ENCODE measurements around the gene TBC1D24. TPM values are rescaled to one million over a fixed set of nuclear protein-coding genes. Genes with fewer than 3 reads are reported as not detected.

The TBC1D24 gene
- polyA plus RNA-seq, 1 of the 3 experiments (the other 2 are of a cell fraction), result 6.7 TPM

DNA sequence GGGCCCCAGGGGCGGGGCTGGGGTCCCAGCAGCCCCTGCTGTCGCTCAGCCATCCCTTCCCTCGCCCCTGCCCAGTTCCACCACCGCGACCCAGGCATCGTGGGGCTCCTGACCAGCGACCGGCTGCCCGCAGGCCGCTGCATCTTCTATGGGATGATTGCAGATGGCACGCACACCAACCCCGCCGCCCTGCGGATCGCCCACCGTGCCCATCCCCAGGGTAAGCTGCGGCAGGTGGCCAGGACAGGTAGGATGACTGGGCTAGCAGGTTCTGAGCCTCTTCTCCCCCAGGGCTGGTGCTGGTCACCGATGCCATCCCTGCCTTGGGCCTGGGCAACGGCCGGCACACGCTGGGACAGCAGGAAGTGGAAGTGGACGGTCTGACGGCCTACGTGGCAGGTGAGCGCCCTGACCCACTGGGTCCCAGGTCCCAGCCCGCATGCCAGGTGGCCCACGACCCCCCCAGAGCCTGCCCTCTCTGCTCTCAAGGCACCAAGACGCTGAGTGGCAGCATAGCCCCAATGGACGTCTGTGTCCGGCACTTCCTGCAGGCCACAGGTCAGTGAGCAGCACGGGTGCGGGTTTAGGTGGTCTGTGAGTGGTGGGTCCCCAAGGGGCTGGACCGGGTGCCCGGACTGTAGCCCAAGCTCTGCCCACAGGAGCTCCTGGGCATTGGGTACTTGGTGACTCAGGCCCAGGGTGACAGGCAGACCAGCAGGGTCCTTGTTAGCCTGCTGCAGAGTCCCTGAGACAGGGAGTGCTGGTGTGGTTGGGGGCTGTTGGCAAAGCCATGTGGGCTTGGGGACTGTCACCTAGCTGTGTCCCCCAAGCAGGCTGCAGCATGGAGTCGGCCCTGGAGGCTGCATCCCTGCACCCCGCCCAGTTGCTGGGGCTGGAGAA, 53.5 kb downstream of the TBC1D24 start (continued):
- TF ChIP-seq, protein P1, sequence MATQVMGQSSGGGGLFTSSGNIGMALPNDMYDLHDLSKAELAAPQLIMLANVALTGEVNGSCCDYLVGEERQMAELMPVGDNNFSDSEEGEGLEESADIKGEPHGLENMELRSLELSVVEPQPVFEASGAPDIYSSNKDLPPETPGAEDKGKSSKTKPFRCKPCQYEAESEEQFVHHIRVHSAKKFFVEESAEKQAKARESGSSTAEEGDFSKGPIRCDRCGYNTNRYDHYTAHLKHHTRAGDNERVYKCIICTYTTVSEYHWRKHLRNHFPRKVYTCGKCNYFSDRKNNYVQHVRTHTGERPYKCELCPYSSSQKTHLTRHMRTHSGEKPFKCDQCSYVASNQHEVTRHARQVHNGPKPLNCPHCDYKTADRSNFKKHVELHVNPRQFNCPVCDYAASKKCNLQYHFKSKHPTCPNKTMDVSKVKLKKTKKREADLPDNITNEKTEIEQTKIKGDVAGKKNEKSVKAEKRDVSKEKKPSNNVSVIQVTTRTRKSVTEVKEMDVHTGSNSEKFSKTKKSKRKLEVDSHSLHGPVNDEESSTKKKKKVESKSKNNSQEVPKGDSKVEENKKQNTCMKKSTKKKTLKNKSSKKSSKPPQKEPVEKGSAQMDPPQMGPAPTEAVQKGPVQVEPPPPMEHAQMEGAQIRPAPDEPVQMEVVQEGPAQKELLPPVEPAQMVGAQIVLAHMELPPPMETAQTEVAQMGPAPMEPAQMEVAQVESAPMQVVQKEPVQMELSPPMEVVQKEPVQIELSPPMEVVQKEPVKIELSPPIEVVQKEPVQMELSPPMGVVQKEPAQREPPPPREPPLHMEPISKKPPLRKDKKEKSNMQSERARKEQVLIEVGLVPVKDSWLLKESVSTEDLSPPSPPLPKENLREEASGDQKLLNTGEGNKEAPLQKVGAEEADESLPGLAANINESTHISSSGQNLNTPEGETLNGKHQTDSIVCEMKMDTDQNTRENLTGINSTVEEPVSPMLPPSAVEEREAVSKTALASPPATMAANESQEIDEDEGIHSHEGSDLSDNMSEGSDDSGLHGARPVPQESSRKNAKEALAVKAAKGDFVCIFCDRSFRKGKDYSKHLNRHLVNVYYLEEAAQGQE (IDR thresholded peaks at IDR 0.05; ENCODE audit: low read depth, low read length), result no peak
- TF ChIP-seq EZH2phosphoT487 (IDR thresholded peaks at IDR 0.05; ENCODE audit: borderline replicate concordance, low read depth) (no peak), SMC3 (IDR thresholded peaks at IDR 0.05; ENCODE audit: low read depth, low read length) (no peak), YY1 (IDR thresholded peaks at IDR 0.05; ENCODE audit: low read depth) (no peak), SIN3A (IDR thresholded peaks at IDR 0.05; ENCODE audit: borderline replicate concordance, low read depth, low read length) (no peak), NFIC (IDR thresholded peaks at IDR 0.05; ENCODE audit: borderline replicate concordance) (no peak), MEF2A (IDR thresholded peaks at IDR 0.05; ENCODE audit: borderline replicate concordance, low read depth) (no peak)
- TF ChIP-seq, protein P2, sequence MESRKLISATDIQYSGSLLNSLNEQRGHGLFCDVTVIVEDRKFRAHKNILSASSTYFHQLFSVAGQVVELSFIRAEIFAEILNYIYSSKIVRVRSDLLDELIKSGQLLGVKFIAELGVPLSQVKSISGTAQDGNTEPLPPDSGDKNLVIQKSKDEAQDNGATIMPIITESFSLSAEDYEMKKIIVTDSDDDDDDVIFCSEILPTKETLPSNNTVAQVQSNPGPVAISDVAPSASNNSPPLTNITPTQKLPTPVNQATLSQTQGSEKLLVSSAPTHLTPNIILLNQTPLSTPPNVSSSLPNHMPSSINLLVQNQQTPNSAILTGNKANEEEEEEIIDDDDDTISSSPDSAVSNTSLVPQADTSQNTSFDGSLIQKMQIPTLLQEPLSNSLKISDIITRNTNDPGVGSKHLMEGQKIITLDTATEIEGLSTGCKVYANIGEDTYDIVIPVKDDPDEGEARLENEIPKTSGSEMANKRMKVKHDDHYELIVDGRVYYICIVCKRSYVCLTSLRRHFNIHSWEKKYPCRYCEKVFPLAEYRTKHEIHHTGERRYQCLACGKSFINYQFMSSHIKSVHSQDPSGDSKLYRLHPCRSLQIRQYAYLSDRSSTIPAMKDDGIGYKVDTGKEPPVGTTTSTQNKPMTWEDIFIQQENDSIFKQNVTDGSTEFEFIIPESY (IDR thresholded peaks at IDR 0.05; ENCODE audit: borderline replicate concordance, low read depth), result no peak

DNA sequence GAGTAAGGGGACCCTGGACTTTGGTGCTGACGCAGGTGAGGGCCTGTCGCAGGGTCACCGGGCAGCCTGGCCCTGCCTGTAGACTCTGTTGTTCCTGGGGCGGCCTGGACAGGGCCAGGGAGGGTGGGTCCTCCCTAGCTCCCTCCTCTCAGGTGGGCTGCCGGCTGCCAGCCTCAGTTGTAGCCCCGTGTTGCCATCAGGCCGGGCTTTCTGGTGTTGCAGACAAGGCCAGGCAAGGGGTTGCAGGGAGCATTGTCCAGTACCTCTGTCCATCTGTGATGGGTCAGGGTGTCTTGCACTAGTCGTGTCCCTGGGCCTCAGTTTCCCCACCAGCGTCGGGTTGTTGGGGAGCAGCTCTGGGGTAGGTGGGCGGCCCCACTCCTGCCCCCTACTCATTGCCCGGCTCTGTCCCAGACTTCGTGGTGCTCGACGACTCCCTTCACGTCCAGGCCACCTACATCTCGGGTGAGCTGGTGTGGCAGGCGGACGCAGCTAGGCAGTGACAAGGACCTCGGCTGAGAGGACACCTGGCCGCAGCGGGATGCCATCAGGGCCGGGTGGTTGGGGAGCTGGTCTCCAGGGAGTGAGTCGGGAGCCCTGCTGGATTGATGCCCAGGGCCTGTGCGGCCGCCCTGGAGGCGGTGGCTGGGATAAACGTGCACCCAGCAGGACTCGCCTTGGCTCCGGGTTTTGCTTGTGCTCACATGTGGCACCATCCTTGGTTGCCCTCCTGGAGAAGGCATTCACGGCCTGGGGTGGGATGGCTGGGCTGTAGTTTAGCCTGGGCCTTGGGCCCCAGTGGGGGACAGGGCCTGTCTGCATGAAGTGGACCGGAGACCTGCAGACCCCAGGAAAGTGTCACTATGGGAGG, 54.4 kb downstream of the TBC1D24 start:
- Histone ChIP-seq H3K4me3 (ENCODE audit: low read depth in 2 of 2, low read length in 1 of 2) (no peak overlapping the region), H3K9me2 (no peaks in the 10 kb centered on the region), H4K20me1 (ENCODE audit: insufficient read depth) (no peaks in the 10 kb centered on the region), H2AFZ (ENCODE audit: low read depth) (no peak overlapping the region), H3K27me3 (ENCODE audit: insufficient read depth) (no peaks in the 10 kb centered on the region), H3K27ac (ENCODE audit: low read depth in 2 of 2, low read length in 1 of 2) (no peak overlapping the region), H3K9me3 (no peaks in the 10 kb centered on the region), H3F3A (replicated peaks; ENCODE audit: insufficient read depth) (peaks cover 8% of the 10 kb centered on the region), H3K4me2 (no peak overlapping the region), H3K4me1 (ENCODE audit: control insufficient read depth in 1 of 2, insufficient read depth in 2 of 2, low read depth in 1 of 2, low read length in 1 of 2) (peaks cover 0 to 8% of the 10 kb centered on the region in 2 experiments; a peak in 2 of 4 replicates), H3K36me3 (replicated peaks in 1 of 2; ENCODE audit: control insufficient read depth in 1 of 2, insufficient read depth in 2 of 2, low read length in 1 of 2) (peaks cover 11 to 27% of the 10 kb centered on the region in 2 experiments), H3K79me2 (ENCODE audit: insufficient read depth) (0 out of 2 replicates have a peak, but pooled peaks cover under 1% of the 10 kb centered on the region), H3K9ac (no peak overlapping the region)
- ChIA-PET CTCF (no interaction called here), POLR2A (interaction anchor here (1.5 kb wide), 1 partner anchor 9 kb away, joined by 3 read pairs; the partner anchor contains the start of gene AMDHD2)
- 87% methylated on average over 12 of the region's 32 CpGs for WGBS (ENCODE audit: low lambda C conversion rate)
- DNase-seq, result peak; percentile 55
- TF ChIP-seq FOSL2 (IDR thresholded peaks at IDR 0.05; ENCODE audit: borderline replicate concordance, low read depth) (no peak), NFIC (IDR thresholded peaks at IDR 0.05; ENCODE audit: borderline replicate concordance) (no peak), TEAD4 (IDR thresholded peaks at IDR 0.05; ENCODE audit: borderline replicate concordance, insufficient read depth) (no peak), ELF1 (IDR thresholded peaks at IDR 0.05) (no peak), EZH2phosphoT487 (IDR thresholded peaks at IDR 0.05; ENCODE audit: borderline replicate concordance, low read depth) (no peak), YY1 (IDR thresholded peaks at IDR 0.05; ENCODE audit: low read depth) (no peak), FOXJ3 (CRISPR knock-in tag; IDR thresholded peaks at IDR 0.05) (no peak), RCOR1 (IDR thresholded peaks at IDR 0.05; ENCODE audit: low read length) (no peak), JUND (IDR thresholded peaks at IDR 0.05) (no peak), SMC3 (IDR thresholded peaks at IDR 0.05; ENCODE audit: low read depth, low read length) (no peak), TCF12 (IDR thresholded peaks at IDR 0.05) (no peak), MXI1 (IDR thresholded peaks at IDR 0.05; ENCODE audit: low read depth, low read length) (no peak)
- TF ChIP-seq, protein P3, sequence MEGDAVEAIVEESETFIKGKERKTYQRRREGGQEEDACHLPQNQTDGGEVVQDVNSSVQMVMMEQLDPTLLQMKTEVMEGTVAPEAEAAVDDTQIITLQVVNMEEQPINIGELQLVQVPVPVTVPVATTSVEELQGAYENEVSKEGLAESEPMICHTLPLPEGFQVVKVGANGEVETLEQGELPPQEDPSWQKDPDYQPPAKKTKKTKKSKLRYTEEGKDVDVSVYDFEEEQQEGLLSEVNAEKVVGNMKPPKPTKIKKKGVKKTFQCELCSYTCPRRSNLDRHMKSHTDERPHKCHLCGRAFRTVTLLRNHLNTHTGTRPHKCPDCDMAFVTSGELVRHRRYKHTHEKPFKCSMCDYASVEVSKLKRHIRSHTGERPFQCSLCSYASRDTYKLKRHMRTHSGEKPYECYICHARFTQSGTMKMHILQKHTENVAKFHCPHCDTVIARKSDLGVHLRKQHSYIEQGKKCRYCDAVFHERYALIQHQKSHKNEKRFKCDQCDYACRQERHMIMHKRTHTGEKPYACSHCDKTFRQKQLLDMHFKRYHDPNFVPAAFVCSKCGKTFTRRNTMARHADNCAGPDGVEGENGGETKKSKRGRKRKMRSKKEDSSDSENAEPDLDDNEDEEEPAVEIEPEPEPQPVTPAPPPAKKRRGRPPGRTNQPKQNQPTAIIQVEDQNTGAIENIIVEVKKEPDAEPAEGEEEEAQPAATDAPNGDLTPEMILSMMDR (IDR thresholded peaks at IDR 0.05), result no peak
- TF ChIP-seq, protein P4, sequence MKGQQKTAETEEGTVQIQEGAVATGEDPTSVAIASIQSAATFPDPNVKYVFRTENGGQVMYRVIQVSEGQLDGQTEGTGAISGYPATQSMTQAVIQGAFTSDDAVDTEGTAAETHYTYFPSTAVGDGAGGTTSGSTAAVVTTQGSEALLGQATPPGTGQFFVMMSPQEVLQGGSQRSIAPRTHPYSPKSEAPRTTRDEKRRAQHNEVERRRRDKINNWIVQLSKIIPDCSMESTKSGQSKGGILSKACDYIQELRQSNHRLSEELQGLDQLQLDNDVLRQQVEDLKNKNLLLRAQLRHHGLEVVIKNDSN (IDR thresholded peaks at IDR 0.05; ENCODE audit: borderline replicate concordance, low read depth), result no peak
- TF ChIP-seq, protein P5, sequence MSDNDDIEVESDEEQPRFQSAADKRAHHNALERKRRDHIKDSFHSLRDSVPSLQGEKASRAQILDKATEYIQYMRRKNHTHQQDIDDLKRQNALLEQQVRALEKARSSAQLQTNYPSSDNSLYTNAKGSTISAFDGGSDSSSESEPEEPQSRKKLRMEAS (IDR thresholded peaks at IDR 0.05; ENCODE audit: low read depth), result no peak
